NCI-H226 (cell line): ENCODE data around the gene PARVA.
"Not testable (repeated sequence)": the region's sequence is repeated elsewhere in the genome, so short reads cannot be mapped to it uniquely, and the experiment has no call there.

ENCODE experiments used
- DNase-seq: peaks from one replicate; pipeline ENCODE4 v3.0.0-alpha.2; 2015

PARVA gene, protein sequence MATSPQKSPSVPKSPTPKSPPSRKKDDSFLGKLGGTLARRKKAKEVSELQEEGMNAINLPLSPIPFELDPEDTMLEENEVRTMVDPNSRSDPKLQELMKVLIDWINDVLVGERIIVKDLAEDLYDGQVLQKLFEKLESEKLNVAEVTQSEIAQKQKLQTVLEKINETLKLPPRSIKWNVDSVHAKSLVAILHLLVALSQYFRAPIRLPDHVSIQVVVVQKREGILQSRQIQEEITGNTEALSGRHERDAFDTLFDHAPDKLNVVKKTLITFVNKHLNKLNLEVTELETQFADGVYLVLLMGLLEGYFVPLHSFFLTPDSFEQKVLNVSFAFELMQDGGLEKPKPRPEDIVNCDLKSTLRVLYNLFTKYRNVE

GRCh38 chr11:12377106-12377823, at the start of gene PARVA:
TSS of gene PARVA (plus strand) at chr11:12377571. CDS start at chr11:12377648, 77 bp downstream.
- peak; percentile 77 for DNase-seq

- no peak for DNase-seq
Measured at GRCh38 chr11:12329169-12329568, 48.2 kb upstream of the PARVA start.

GRCh38 chr11:12329797-12330196, 47.6 kb upstream of the PARVA start:
- no peak for DNase-seq

GRCh38 chr11:12330485-12331231, 46.7 kb upstream of the PARVA start:
- DNase-seq: no peak

DNA sequence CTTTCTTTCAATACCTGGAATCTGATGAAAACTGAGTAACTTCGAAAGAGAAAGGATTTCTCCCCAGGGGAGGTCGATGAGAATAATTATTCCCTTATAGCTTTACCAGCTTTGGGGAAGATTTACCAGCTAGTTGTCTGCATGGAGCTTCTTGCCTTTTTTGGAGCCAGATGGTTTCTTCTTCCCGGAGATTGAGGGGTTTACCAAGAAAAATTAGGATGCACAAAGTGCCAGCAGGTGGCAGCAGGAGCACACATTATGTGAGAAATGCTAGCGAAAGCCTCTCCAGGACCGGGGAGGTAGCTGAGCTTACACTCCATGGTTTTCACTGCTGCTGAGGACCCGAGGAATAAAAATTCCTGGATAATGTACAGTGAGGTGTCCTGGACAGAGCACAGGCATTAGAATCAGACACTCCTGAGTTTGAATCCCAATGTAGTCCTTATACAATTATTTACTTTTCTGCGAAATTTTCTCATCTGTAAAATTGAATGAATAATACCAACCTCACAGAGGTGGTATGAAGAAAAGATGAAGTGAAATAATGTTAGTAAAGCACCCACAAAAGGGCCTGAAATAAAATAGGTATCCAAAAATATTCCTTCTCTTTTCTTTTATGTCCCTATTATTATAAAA, 46.0 kb upstream of the PARVA start:
- peak; percentile 75 for DNase-seq

- DNase-seq: no peak
Measured at GRCh38 chr11:12343526-12343925, 33.8 kb upstream of the PARVA start.

- no peak for DNase-seq
Measured at GRCh38 chr11:12353534-12353933, 23.8 kb upstream of the PARVA start.

GRCh38 chr11:12354750-12355545, 22.4 kb upstream of the PARVA start:
- DNase-seq: no peak

DNA sequence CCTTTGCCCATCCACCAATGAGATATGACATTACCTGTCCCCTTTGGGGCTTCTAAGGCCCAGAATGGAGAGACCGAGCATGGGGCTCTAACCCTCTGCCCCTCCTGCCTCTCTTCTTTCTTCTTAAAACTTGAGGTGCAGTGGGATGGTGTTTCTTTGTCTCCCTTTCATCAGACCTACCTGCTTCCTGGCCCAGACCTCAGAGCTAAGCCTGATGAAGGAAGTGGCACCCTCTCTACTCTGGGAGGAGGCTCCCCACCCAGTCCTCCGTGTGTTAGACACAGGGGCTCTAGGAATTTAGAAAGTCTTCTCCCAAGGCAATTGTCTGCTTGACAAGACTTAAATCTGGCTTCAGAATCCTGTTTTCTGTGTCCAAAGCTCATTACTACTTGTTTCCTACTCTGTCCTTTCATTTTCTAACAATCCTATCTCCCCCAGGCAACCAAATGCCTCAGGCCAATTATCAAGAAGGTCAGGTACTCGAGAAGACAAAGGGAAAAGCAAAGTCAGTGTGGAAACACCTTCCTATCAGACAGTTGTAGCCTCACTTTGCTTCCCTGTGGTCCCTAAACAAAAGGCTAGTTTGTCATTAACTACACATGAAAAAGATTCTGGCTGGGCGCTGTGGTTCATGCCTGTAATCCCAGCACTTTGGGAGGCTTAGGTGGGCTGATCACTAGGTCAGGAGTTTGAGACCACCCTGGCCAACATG, 20.3 kb upstream of the PARVA start:
- no peak for DNase-seq

GRCh38 chr11:12357697-12358096, 19.7 kb upstream of the PARVA start:
- not testable (repeated sequence) for DNase-seq

GRCh38 chr11:12358302-12359188, 18.8 kb upstream of the PARVA start:
- no peak for DNase-seq

GRCh38 chr11:12359761-12360160, 17.6 kb upstream of the PARVA start:
- DNase-seq: no peak

GRCh38 chr11:12361682-12362081, 15.7 kb upstream of the PARVA start:
- DNase-seq: no peak

DNA sequence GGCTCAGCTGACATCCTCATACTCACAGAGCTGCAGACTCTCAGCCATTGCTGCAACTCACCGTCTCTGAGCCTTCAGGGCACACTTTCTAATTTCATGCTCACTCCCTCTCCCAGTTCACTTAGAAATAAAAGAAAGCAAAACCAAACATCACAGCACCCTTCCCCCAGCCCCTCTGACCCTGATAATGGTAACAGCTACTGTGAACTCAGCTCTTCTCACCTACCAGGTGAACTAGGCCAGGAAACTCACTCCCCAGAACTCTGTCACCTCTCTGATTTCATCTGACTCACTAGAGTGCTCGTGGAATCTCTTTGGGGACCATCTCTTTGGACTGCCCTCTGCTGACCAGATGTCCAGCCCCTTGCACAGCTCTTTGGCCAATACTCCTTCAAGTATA, 14.5 kb upstream of the PARVA start:
- no peak for DNase-seq

DNA sequence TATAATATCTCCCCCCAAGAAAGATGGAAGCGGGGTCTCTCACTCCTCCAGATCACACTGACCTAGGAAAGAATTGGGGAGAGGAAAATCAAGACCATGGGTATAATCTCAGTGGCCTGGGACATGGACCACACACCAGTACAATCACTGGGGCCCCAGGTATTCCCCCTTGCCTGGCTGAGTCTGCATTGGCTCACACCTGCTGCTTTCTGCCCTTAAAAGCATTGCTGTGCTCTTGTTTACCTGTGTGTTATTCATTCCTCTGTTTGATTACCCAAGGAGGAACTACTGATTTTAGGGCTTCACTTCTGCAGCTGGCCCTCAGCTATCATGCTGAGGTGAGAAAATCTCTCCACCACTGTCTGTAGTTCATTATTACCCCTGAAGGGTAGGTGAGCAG, 14.0 kb upstream of the PARVA start:
- DNase-seq: no peak

- not testable (repeated sequence) for DNase-seq
Measured at GRCh38 chr11:12365965-12366575, 11.3 kb upstream of the PARVA start.

GRCh38 chr11:12367057-12367456, 10.3 kb upstream of the PARVA start:
- DNase-seq: not testable (repeated sequence)

GRCh38 chr11:12372111-12372510, 5.3 kb upstream of the PARVA start:
- DNase-seq: no peak

GRCh38 chr11:12375720-12376119, 1.7 kb upstream of the PARVA start:
- DNase-seq: no peak
